Endothelial cell of umbilical vein (primary cell): ENCODE data around the gene INO80C. TPM values are rescaled to one million over a fixed set of nuclear protein-coding genes. Genes with fewer than 3 reads are reported as not detected.

Experiments
- BruUV-seq: library from RNA; stranded (reverse); fragments of 400-500 nt; replicated peaks from 2 replicates; lab custom pipeline; 2021; lab: Mats Ljungman, UMichigan
- CTCF ChIA-PET: fragments of 300-600, 350-600 bp; sonication (Branson Sonifier 250); formaldehyde crosslinking; loops from one replicate; lab custom pipeline; 2021; ENCODE audit warnings: antibody characterized with exemption, inconsistent platforms; lab: Charles Lee
- POLR2A ChIA-PET: fragments of 300-600, 350-600 bp; sonication (Branson Sonifier 250); formaldehyde crosslinking; loops from one replicate; lab custom pipeline; 2021; ENCODE audit warnings: antibody characterized with exemption, inconsistent platforms; lab: Charles Lee
- DNase-seq: peaks from one replicate; pipeline ENCODE4 v3.0.0-alpha.2; 2011; ENCODE audit warnings: low read depth, low spot score
- FAIRE-seq: peaks from 2 replicates; lab custom pipeline; 2011; peaks lifted over from hg19 to GRCh38; lab: Jason Lieb, UNC
- H2AFZ ChIP-seq: 2 replicates; pipeline ENCODE4 v1.6.0; 2012; ENCODE audit warnings: low read depth, low read length, control low read depth, inconsistent platforms
- H3K27ac ChIP-seq: 2 replicates; pipeline ENCODE4 v1.5.1; 2011; ENCODE audit warnings: low read depth, mild to moderate bottlenecking, control low read depth, low read length, moderate library complexity; ENCODE audit not compliant: insufficient read depth
- H3K27me3 ChIP-seq, 2 experiments: 2 replicates each; pipeline versions ENCODE4 v1.6.0 to v1.6.1; 2011; ENCODE audit warnings: low read length in 2 of 2, mixed read lengths in 1 of 2; ENCODE audit not compliant: control insufficient read depth in 2 of 2, insufficient read depth in 2 of 2
- H3K36me3 ChIP-seq, 2 experiments: 2 replicates in 1 of 2; 3 replicates in 1 of 2; pipeline ENCODE4 v1.5.1; 2011; ENCODE audit warnings: low read length in 2 of 2, mild to moderate bottlenecking in 1 of 2, moderate library complexity in 1 of 2; ENCODE audit not compliant: control insufficient read depth in 2 of 2, insufficient read depth in 2 of 2; ENCODE audit errors: extremely low read depth in 1 of 2
- H3K4me1 ChIP-seq: 3 replicates; pipeline ENCODE4 v1.5.1; 2011; ENCODE audit warnings: mild to moderate bottlenecking, low read length; ENCODE audit not compliant: control insufficient read depth, insufficient read depth; ENCODE audit errors: extremely low read depth
- H3K4me2 ChIP-seq: 2 replicates; pipeline ENCODE4 v1.6.1; 2011; ENCODE audit warnings: low read length, control low read depth, mixed read lengths; ENCODE audit not compliant: insufficient read depth
- H3K4me3 ChIP-seq, 3 experiments: fragments of 200-600 bp in 1 of 3; sonication (generic), shearing (Covaris generic) in 1 of 3; replicated peaks in 1 of 3; 2 replicates each; pipeline ENCODE4 v1.5.1; 2011 to 2016; ENCODE audit warnings: control low read depth in 3 of 3, low read length in 3 of 3, mild to moderate bottlenecking in 2 of 3, inconsistent platforms in 1 of 3, low read depth in 1 of 3, moderate library complexity in 1 of 3; ENCODE audit not compliant: insufficient read depth in 1 of 3
- H3K79me2 ChIP-seq: 2 replicates; pipeline ENCODE4 v1.6.0; 2012; ENCODE audit warnings: low read length, inconsistent platforms; ENCODE audit not compliant: control insufficient read depth, insufficient read depth
- H3K9ac ChIP-seq: replicated peaks from 2 replicates; pipeline ENCODE3; 2011; ENCODE audit warnings: low read length, control low read depth; ENCODE audit not compliant: insufficient read depth; ENCODE audit errors: extremely low read depth
- H3K9me1 ChIP-seq: replicated peaks from 3 replicates; pipeline ENCODE4 v1.6.0; 2011; ENCODE audit warnings: mild to moderate bottlenecking, low read length; ENCODE audit not compliant: control insufficient read depth, insufficient read depth; ENCODE audit errors: extremely low read depth
- H3K9me3 ChIP-seq: replicated peaks from 2 replicates; pipeline ENCODE4 v1.5.1; 2012; ENCODE audit warnings: low read length, inconsistent platforms; ENCODE audit not compliant: control insufficient read depth, insufficient read depth
- H4K20me1 ChIP-seq: replicated peaks from 2 replicates; pipeline ENCODE3; 2011; ENCODE audit warnings: mild to moderate bottlenecking, low read length; ENCODE audit not compliant: control insufficient read depth, insufficient read depth; ENCODE audit errors: extremely low read depth
- EZH2 ChIP-seq: IDR thresholded peaks from 2 replicates; pipeline ENCODE4 v1.6.1; 2012; ENCODE audit warnings: borderline replicate concordance, low read depth, mild to moderate bottlenecking, moderate library complexity, low read length, inconsistent platforms; ENCODE audit not compliant: severe bottlenecking
- FOS ChIP-seq: IDR thresholded peaks from 2 replicates; pipeline ENCODE4 v1.6.1; 2011; ENCODE audit warnings: mild to moderate bottlenecking, low read length, moderate library complexity, borderline replicate concordance; ENCODE audit not compliant: insufficient read depth
- JUN ChIP-seq: IDR thresholded peaks from 2 replicates; pipeline ENCODE4 v1.6.1; 2011; ENCODE audit warnings: borderline replicate concordance, low read depth; ENCODE audit not compliant: insufficient read length, insufficient read depth
- MYC ChIP-seq: IDR thresholded peaks from one replicate; pipeline ENCODE4 v1.6.1; 2011; ENCODE audit warnings: mild to moderate bottlenecking, low read depth, low read length
- POLR2A ChIP-seq: IDR thresholded peaks from 2 replicates; pipeline ENCODE4 v1.6.1; 2012; ENCODE audit warnings: low read depth, mild to moderate bottlenecking, control low read depth, low read length
- dilution Hi-C: fragments of 300-500 bp; cut with MboI; formaldehyde crosslinking; loops from one replicate; pipeline ENCODE4 v1.15.0; 2019; ENCODE audit warnings: low sequenced_read_pairs; ENCODE audit not compliant: extremely low pct_ligation_motif_present
- intact Hi-C: fragments of 100-400 bp; cut with micrococcal nuclease; formaldehyde crosslinking; loops from one replicate; pipeline ENCODE4 v1.10.0; 2022
- polyA plus RNA-seq, 4 experiments: library from polyadenylated mRNA; depleted of rRNA in 3 of 4; stranded (reverse) in 3 of 4; unstranded in 1 of 4; fragments of >200 nt; gene quantifications; 2 replicates each; pipeline versions ENCODE4 v1.2.1 to v1.2.3, GENCODE V29; 2011 to 2012; ENCODE audit warnings: missing spikeins in 1 of 4
- total RNA-seq: library from RNA; stranded (reverse); gene quantifications from 2 replicates; pipeline ENCODE4 v1.2.3, GENCODE V29; 2021
- TF ChIP-seq, protein P1 (sequence below), 2 donors: IDR thresholded peaks; 1 replicate in 1 of 2; 2 replicates in 1 of 2; pipeline ENCODE4 v1.5.1; 2011; ENCODE audit warnings: low read length in 2 of 2, mild to moderate bottlenecking in 2 of 2, moderate library complexity in 2 of 2, control low read depth in 1 of 2, inconsistent platforms in 1 of 2, low read depth in 1 of 2; ENCODE audit not compliant: insufficient read depth in 1 of 2; ENCODE audit errors: extremely low read depth in 1 of 2
- TF ChIP-seq, protein P2 (sequence below): IDR thresholded peaks from 2 replicates; pipeline ENCODE4 v1.6.1; 2011; ENCODE audit not compliant: insufficient read depth, insufficient read length

INO80C gene
- total and polyA plus RNA-seq, 2 donors (not counting 3 experiments of a cell fraction or from before 2014, with no cell fraction given) = 43.4 to 56.0 TPM

DNA sequence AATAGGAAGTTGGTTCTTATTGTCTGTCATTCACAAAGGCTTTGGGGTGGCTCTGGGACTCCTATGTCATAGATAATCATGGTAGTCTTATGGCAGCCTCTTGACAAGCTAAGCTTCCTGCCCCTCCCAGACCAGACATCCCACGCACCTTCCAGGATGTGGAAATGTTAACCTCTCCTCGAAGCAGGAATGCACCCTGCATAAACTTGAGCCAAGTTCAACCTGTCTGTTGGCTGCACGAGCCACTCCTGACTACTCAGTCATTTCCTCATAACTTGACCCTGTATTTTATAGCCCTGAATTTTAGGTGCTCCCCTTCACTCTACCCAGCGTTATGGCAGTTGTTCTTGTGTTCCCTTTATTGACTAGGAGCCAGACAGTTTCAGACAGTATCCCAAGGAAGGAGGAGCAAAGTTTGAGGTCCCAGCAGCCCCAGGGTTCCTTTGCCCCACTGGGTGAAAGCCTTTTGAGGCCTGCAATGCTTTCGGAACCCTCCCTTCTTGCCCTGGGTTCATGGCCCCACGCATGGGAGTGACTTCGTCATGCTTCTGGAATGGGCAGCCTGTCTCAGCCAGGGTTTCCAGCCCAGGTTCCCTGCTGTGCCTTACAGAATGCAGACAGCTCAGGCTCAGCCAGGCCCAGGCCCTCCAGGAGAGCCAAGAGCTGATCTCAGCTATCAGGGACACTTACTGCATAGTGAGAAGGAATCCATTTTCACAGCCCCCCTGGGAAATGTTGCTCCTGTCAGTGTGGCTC lies 15.6 kb upstream of the INO80C start:
- H3K4me1 ChIP-seq = no peaks in the 10 kb centered on the region
- H3K36me3 ChIP-seq = no peaks in the 10 kb centered on the region
- no peaks in the 10 kb centered on the region for H3K9me3 ChIP-seq
- no peaks in the 10 kb centered on the region for H4K20me1 ChIP-seq
- DNase-seq (no peak), FAIRE-seq (no peak)
- dilution Hi-C loops = no loop called here
- H3K9ac ChIP-seq = no peak overlapping the region
- H3K27ac ChIP-seq = no peak overlapping the region
- TF ChIP-seq, protein P1, sequence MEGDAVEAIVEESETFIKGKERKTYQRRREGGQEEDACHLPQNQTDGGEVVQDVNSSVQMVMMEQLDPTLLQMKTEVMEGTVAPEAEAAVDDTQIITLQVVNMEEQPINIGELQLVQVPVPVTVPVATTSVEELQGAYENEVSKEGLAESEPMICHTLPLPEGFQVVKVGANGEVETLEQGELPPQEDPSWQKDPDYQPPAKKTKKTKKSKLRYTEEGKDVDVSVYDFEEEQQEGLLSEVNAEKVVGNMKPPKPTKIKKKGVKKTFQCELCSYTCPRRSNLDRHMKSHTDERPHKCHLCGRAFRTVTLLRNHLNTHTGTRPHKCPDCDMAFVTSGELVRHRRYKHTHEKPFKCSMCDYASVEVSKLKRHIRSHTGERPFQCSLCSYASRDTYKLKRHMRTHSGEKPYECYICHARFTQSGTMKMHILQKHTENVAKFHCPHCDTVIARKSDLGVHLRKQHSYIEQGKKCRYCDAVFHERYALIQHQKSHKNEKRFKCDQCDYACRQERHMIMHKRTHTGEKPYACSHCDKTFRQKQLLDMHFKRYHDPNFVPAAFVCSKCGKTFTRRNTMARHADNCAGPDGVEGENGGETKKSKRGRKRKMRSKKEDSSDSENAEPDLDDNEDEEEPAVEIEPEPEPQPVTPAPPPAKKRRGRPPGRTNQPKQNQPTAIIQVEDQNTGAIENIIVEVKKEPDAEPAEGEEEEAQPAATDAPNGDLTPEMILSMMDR (IDR thresholded peaks at IDR 0.05; ENCODE audit: extremely low read depth in 1 of 2, insufficient read depth in 1 of 2, low read depth in 1 of 2, low read length in 2 of 2) = no peak
- CTCF ChIA-PET = no interaction called here
- no peak overlapping the region for H3K4me2 ChIP-seq
- BruUV-seq = no TSS peak
- no peaks in the 10 kb centered on the region for H3K27me3 ChIP-seq
- H3K4me3 ChIP-seq = no peak overlapping the region
- H3K9me1 ChIP-seq = no peaks in the 10 kb centered on the region
- H3K79me2 ChIP-seq = no peaks in the 10 kb centered on the region
- no peak overlapping the region for H2AFZ ChIP-seq
- intact Hi-C loops = no loop called here
- POLR2A ChIA-PET = no interaction called here

DNA sequence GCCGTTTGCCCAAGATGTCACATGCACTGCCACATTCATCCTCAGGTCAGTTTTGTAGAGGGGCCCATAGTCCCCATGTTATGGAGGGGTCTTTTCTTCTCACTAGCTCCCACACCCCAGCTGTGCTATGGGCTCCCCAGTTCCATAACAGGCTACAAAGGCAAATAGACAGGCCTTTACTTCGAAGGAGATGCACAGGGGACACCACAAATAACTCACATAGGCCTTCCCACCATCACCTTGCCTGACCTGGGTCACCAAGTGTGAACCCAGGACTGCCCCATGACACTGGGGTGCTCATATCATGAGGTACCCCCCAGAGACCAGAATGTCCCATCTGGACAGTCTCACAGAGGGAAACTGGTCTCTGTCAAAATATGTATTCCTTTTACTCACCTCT lies 15.0 kb upstream of the INO80C start:
- ChIA-PET CTCF (no interaction called here), POLR2A (no interaction called here)
- no peak overlapping the region for H3K27ac ChIP-seq
- no peaks in the 10 kb centered on the region for H3K27me3 ChIP-seq
- no peaks in the 10 kb centered on the region for H3K4me1 ChIP-seq
- H3K9me1 ChIP-seq = no peaks in the 10 kb centered on the region
- no TSS peak for BruUV-seq
- H3K9ac ChIP-seq = no peak overlapping the region
- intact Hi-C loops (no loop called here), dilution Hi-C loops (no loop called here)
- FAIRE-seq (no peak), DNase-seq (no peak)
- H3K4me2 ChIP-seq = no peak overlapping the region
- no peaks in the 10 kb centered on the region for H3K36me3 ChIP-seq
- no peaks in the 10 kb centered on the region for H3K9me3 ChIP-seq
- H3K4me3 ChIP-seq = no peak overlapping the region
- no peak for TF ChIP-seq JUN
- no peak for TF ChIP-seq EZH2
- TF ChIP-seq FOS = no peak
- TF ChIP-seq, protein P1 (IDR thresholded peaks at IDR 0.05; ENCODE audit: extremely low read depth in 1 of 2, insufficient read depth in 1 of 2, low read depth in 1 of 2, low read length in 2 of 2) = no peak
- no peak for TF ChIP-seq MYC
- TF ChIP-seq, protein P2, sequence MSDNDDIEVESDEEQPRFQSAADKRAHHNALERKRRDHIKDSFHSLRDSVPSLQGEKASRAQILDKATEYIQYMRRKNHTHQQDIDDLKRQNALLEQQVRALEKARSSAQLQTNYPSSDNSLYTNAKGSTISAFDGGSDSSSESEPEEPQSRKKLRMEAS = no peak
- no peak for TF ChIP-seq POLR2A
- H3K79me2 ChIP-seq = no peaks in the 10 kb centered on the region
- no peak overlapping the region for H2AFZ ChIP-seq
- no peaks in the 10 kb centered on the region for H4K20me1 ChIP-seq
